Measurements from ENCODE around the gene VAV2. TPM values are rescaled to one million over a fixed set of nuclear protein-coding genes. Genes with fewer than 3 reads are reported as not detected.

Gene VAV2
- polyA plus RNA-seq, 1 of the 3 experiments (the other 2 are of a cell fraction) = 14.9 TPM

DNA sequence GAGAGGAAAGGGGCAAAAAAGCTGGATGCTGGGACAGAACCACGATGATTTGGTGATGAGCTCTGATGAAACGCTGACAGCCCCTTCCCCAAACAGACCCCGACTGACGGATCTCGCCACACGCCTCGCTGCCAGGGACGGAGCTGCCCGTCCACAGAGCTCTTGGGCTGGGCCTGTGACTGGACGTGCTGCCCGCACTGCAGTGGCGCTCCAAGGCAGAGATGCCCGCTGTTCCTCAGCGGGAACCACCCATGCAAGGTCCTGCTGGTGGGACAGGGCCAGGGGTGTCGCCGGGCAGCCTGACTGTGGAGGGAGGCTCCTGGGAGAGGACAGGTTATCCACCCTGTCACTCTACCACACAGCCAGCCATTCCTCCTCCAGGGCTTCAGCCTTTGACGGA, 187.9 kb downstream of the VAV2 start:
- Histone ChIP-seq H4K20me1 (ENCODE audit: insufficient read depth) (no peaks in the 10 kb centered on the region), H3K4me2 (no peak overlapping the region), H3K9me3 (no peaks in the 10 kb centered on the region), H3K79me2 (ENCODE audit: insufficient read depth) (no peaks in the 10 kb centered on the region), H3K27ac (ENCODE audit: low read depth in 2 of 2, low read length in 1 of 2) (no peak overlapping the region), H3F3A (replicated peaks; ENCODE audit: insufficient read depth) (no peaks in the 10 kb centered on the region), H3K27me3 (ENCODE audit: insufficient read depth) (no peaks in the 10 kb centered on the region), H3K36me3 (replicated peaks in 1 of 2; ENCODE audit: control insufficient read depth in 1 of 2, insufficient read depth in 2 of 2, low read length in 1 of 2) (peaks cover 0 to 22% of the 10 kb centered on the region in 2 experiments), H3K9ac (no peak overlapping the region), H2AFZ (ENCODE audit: low read depth) (no peak overlapping the region), H3K4me1 (ENCODE audit: control insufficient read depth in 1 of 2, insufficient read depth in 2 of 2, low read depth in 1 of 2, low read length in 1 of 2) (peaks cover 0 to 3% of the 10 kb centered on the region in 2 experiments; a peak in 1 of 4 replicates), H3K4me3 (ENCODE audit: low read depth in 2 of 2, low read length in 1 of 2) (no peak overlapping the region), H3K9me2 (no peaks in the 10 kb centered on the region)
- TF ChIP-seq JUND (IDR thresholded peaks at IDR 0.05) = no peak
- no peak for TF ChIP-seq MEF2A (IDR thresholded peaks at IDR 0.05; ENCODE audit: borderline replicate concordance, low read depth)
- TF ChIP-seq GATA2 (CRISPR knock-in tag; IDR thresholded peaks at IDR 0.05) = no peak
- TF ChIP-seq, protein P1, sequence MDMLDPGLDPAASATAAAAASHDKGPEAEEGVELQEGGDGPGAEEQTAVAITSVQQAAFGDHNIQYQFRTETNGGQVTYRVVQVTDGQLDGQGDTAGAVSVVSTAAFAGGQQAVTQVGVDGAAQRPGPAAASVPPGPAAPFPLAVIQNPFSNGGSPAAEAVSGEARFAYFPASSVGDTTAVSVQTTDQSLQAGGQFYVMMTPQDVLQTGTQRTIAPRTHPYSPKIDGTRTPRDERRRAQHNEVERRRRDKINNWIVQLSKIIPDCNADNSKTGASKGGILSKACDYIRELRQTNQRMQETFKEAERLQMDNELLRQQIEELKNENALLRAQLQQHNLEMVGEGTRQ (IDR thresholded peaks at IDR 0.05; ENCODE audit: borderline replicate concordance, low read depth, low read length) = no peak
- TF ChIP-seq, protein P2, sequence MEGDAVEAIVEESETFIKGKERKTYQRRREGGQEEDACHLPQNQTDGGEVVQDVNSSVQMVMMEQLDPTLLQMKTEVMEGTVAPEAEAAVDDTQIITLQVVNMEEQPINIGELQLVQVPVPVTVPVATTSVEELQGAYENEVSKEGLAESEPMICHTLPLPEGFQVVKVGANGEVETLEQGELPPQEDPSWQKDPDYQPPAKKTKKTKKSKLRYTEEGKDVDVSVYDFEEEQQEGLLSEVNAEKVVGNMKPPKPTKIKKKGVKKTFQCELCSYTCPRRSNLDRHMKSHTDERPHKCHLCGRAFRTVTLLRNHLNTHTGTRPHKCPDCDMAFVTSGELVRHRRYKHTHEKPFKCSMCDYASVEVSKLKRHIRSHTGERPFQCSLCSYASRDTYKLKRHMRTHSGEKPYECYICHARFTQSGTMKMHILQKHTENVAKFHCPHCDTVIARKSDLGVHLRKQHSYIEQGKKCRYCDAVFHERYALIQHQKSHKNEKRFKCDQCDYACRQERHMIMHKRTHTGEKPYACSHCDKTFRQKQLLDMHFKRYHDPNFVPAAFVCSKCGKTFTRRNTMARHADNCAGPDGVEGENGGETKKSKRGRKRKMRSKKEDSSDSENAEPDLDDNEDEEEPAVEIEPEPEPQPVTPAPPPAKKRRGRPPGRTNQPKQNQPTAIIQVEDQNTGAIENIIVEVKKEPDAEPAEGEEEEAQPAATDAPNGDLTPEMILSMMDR (IDR thresholded peaks at IDR 0.05) = no peak
- TF ChIP-seq, protein P3, sequence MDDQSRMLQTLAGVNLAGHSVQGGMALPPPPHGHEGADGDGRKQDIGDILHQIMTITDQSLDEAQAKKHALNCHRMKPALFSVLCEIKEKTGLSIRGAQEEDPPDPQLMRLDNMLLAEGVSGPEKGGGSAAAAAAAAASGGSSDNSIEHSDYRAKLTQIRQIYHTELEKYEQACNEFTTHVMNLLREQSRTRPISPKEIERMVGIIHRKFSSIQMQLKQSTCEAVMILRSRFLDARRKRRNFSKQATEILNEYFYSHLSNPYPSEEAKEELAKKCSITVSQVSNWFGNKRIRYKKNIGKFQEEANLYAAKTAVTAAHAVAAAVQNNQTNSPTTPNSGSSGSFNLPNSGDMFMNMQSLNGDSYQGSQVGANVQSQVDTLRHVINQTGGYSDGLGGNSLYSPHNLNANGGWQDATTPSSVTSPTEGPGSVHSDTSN (IDR thresholded peaks at IDR 0.05) = no peak
- TF ChIP-seq, protein P4, sequence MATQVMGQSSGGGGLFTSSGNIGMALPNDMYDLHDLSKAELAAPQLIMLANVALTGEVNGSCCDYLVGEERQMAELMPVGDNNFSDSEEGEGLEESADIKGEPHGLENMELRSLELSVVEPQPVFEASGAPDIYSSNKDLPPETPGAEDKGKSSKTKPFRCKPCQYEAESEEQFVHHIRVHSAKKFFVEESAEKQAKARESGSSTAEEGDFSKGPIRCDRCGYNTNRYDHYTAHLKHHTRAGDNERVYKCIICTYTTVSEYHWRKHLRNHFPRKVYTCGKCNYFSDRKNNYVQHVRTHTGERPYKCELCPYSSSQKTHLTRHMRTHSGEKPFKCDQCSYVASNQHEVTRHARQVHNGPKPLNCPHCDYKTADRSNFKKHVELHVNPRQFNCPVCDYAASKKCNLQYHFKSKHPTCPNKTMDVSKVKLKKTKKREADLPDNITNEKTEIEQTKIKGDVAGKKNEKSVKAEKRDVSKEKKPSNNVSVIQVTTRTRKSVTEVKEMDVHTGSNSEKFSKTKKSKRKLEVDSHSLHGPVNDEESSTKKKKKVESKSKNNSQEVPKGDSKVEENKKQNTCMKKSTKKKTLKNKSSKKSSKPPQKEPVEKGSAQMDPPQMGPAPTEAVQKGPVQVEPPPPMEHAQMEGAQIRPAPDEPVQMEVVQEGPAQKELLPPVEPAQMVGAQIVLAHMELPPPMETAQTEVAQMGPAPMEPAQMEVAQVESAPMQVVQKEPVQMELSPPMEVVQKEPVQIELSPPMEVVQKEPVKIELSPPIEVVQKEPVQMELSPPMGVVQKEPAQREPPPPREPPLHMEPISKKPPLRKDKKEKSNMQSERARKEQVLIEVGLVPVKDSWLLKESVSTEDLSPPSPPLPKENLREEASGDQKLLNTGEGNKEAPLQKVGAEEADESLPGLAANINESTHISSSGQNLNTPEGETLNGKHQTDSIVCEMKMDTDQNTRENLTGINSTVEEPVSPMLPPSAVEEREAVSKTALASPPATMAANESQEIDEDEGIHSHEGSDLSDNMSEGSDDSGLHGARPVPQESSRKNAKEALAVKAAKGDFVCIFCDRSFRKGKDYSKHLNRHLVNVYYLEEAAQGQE (IDR thresholded peaks at IDR 0.05; ENCODE audit: low read depth, low read length) = no peak
- no peak for TF ChIP-seq EP300 (IDR thresholded peaks at IDR 0.05; ENCODE audit: borderline replicate concordance in 1 of 2, low read depth in 1 of 2, low read length in 1 of 2)
- TF ChIP-seq RAD21 (IDR thresholded peaks at IDR 0.05; ENCODE audit: low read length) = no peak
- no peak for TF ChIP-seq RXRA (IDR thresholded peaks at IDR 0.05; ENCODE audit: borderline replicate concordance, low read depth)
- TF ChIP-seq TAF1 (IDR thresholded peaks at IDR 0.05; ENCODE audit: borderline replicate concordance, low read depth, low read length) = no peak
- TF ChIP-seq SIN3A (IDR thresholded peaks at IDR 0.05; ENCODE audit: borderline replicate concordance, low read depth, low read length) = no peak
- no peak for TF ChIP-seq TCF12 (IDR thresholded peaks at IDR 0.05)
- TF ChIP-seq FOSL2 (IDR thresholded peaks at IDR 0.05; ENCODE audit: borderline replicate concordance, low read depth) = no peak
- TF ChIP-seq ELF1 (IDR thresholded peaks at IDR 0.05) = no peak
- no peak for TF ChIP-seq POLR2AphosphoS5 (IDR thresholded peaks at IDR 0.05; ENCODE audit: low read depth, low read length)
- no peak for TF ChIP-seq MXI1 (IDR thresholded peaks at IDR 0.05; ENCODE audit: low read depth, low read length)
- ChIA-PET CTCF (interaction anchor here (1.4 to 3.3 kb wide), 5 partner anchors 9 to 190 kb away, joined by 5 to 18 read pairs (median 7); no protein-coding TSS in a partner anchor), POLR2A (no interaction called here)
- WGBS (ENCODE audit: low lambda C conversion rate) = 96% methylated on average over 13 of the region's 17 CpGs
- DNase-seq = no peak

Data from SK-N-SH (cell line).